Measurements from ENCODE around the gene HOXC6. TPM values are rescaled to one million over a fixed set of nuclear protein-coding genes. Genes with fewer than 3 reads are reported as not detected.

Gene HOXC6
- total RNA-seq, result not detected in 2 replicates
- polyA plus RNA-seq, result not detected in 2 replicates

DNA sequence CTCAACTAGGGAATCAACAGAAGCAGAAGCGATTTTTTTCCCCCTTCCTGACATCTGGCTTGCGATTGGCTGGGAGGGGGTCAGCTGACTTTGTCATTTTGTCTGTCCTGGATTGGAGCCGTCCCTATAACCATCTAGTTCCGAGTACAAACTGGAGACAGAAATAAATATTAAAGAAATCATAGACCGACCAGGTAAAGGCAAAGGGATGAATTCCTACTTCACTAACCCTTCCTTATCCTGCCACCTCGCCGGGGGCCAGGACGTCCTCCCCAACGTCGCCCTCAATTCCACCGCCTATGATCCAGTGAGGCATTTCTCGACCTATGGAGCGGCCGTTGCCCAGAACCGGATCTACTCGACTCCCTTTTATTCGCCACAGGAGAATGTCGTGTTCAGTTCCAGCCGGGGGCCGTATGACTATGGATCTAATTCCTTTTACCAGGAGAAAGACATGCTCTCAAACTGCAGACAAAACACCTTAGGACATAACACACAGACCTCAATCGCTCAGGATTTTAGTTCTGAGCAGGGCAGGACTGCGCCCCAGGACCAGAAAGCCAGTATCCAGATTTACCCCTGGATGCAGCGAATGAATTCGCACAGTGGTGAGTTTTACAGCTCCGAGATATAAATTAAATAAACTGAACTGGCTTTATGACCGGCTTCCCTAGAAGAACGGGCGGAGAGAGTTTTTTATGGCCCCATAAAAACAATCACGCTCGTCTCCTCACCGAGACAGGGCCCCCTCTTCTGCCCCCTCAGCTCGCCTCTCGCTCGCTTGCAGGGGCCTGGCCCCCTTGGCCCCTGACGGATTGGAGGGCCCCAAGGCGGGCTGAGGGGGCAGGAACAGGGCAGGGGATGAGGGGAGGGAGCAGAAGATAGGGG, at the start of gene HOXC6:
TSS of gene HOXC6 (plus strand) at position 127 of the 888 bp plus-strand sequence. CDS start at position 209, 82 bp downstream.
- Histone ChIP-seq H3K9me3 (ENCODE audit: low read depth) (no peaks in the 10 kb centered on the region), H3K36me3 (no peaks in the 10 kb centered on the region), H3K4me3 (no peak within 1 kb of the TSS), H3K27me3 (peaks cover 100% of the 10 kb centered on the region), H3K27ac (no peak within 1 kb of the TSS), H3K4me1 (ENCODE audit: low read depth) (peaks cover 2% of the 10 kb centered on the region)
- TF ChIP-seq, protein P1, sequence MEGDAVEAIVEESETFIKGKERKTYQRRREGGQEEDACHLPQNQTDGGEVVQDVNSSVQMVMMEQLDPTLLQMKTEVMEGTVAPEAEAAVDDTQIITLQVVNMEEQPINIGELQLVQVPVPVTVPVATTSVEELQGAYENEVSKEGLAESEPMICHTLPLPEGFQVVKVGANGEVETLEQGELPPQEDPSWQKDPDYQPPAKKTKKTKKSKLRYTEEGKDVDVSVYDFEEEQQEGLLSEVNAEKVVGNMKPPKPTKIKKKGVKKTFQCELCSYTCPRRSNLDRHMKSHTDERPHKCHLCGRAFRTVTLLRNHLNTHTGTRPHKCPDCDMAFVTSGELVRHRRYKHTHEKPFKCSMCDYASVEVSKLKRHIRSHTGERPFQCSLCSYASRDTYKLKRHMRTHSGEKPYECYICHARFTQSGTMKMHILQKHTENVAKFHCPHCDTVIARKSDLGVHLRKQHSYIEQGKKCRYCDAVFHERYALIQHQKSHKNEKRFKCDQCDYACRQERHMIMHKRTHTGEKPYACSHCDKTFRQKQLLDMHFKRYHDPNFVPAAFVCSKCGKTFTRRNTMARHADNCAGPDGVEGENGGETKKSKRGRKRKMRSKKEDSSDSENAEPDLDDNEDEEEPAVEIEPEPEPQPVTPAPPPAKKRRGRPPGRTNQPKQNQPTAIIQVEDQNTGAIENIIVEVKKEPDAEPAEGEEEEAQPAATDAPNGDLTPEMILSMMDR (IDR thresholded peaks at IDR 0.05; ENCODE audit: low read depth, low read length), result no peak
- no peak for DNase-seq (ENCODE audit: low read depth in 1 of 2, low spot score in 1 of 2)

DNA sequence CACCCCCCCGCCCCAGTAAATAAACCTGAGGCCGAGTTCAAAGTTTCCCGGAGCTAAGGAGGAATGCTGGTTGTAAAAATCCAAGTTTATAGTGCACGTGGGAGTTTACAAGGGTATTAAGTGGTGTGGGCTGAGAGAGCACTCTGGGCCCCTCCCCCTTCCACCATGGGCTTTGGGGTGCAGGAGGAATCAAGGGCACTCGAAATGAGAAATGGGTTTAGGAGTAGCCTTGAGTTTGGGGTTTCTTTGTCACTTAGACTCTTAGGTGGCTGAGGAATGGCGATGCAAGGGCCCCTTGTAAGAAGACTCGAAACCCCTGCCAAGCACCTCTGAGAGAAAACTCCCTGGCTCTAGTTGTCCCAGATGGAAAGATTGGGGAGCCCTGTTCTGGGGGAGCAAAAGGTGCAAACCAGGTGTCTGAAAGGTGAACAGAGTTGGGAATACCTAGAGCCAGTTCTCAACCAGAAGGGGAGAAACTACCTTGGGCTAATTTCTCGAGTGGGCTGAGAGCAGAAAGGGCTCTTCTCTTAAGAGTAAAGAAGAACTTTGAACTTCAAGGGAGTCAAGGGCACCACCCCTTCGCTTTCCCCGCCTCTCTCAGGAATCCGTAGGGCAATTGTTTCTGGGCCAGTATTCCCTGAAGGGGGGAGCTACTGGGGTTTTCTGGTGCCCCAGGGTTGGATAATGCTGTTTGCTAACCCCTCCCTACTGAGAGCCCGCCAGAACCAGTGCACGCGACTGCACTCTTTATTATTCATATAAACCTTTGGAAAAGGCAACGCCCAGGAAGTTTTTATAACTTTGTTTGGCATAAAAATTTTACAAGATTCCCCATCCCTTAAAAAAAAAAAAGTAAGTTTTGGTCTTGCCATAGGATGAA, 49.5 kb upstream of the HOXC6 start:
- peaks cover 100% of the 10 kb centered on the region for H3K27me3 ChIP-seq
- H3K9me3 ChIP-seq (ENCODE audit: low read depth), result no peaks in the 10 kb centered on the region
- no peak overlapping the region for H3K4me3 ChIP-seq
- H3K36me3 ChIP-seq, result no peaks in the 10 kb centered on the region
- no peak overlapping the region for H3K27ac ChIP-seq
- H3K4me1 ChIP-seq (ENCODE audit: low read depth), result peaks cover 4% of the 10 kb centered on the region
- TF ChIP-seq, protein P1 (IDR thresholded peaks at IDR 0.05; ENCODE audit: low read depth, low read length), result no peak
- DNase-seq (ENCODE audit: low read depth in 1 of 2, low spot score in 1 of 2), result no peak

DNA sequence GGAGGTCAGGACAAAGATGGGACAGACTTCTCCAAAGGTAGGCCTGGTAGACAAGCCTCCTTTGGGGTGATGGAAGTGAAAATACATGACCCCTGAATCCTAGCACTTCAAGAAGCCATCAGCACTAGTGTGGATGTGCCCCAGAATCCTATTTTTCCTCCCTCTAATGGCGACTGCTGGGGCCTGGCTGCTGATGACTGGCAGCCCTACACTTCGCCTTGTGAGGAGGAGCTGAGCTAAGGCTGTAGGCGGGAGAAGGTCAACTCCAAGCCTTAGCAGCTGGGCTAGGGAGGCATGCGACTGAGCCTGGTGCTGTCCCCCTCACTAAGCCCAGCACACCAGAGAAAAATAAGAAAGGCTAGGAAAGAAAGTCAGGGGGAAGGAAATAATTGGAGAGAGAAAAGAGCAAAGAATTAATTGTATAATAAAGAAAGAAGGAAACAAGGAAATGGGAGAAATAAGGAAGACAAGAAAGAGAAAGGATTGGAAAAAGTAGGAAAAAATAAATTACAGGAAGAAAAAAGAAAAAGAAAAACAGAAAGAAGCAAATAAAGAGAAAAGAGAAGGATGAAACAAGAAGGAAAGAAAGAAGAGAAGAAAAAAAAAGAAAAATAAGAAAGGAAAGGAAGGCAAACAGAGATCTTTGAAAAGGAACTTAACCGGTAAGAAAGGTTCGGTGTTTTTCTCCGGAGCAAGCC, 48.0 kb upstream of the HOXC6 start:
- H3K27me3 ChIP-seq, result peaks cover 100% of the 10 kb centered on the region
- no peaks in the 10 kb centered on the region for H3K36me3 ChIP-seq
- peaks cover 2% of the 10 kb centered on the region for H3K4me1 ChIP-seq (ENCODE audit: low read depth)
- H3K27ac ChIP-seq, result no peak overlapping the region
- DNase-seq (ENCODE audit: low read depth in 1 of 2, low spot score in 1 of 2), result no peak
- no peaks in the 10 kb centered on the region for H3K9me3 ChIP-seq (ENCODE audit: low read depth)
- TF ChIP-seq, protein P1 (IDR thresholded peaks at IDR 0.05; ENCODE audit: low read depth, low read length), result no peak
- H3K4me3 ChIP-seq, result no peak overlapping the region

DNA sequence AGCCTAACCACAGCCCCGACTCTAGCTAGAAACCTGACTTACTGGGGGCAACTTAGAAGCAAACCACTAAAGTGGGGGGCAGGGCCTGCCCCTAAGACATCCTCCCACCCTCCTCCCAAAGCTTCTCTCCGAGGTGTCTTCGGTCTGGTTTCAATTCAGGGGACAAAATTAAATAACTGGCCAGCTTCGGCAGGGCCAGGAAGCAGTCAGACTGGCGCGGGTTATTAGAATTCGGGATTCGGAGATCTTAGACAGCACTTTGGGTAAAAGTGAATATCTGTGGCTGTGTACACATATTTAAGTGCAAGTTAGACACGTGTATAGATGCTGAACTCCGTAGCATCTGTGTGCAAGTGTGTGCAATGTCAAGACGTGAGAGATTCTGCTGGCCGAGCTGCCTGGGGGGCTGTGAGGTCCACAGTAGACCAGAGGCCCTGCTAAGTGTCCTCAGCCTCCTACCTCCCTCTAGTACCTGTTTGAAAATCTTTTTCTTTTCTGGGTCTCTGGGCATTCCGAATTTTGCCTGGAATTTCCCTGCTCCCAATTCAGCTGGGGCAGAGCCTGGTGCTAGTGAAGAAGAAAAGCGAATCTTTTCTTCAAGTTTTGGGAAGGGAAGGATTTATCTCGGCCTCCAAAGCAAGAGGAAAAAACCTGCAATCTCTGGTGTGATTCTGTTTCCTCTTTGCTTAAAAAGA, 47.3 kb upstream of the HOXC6 start:
- Histone ChIP-seq H3K36me3 (no peaks in the 10 kb centered on the region), H3K9me3 (ENCODE audit: low read depth) (no peaks in the 10 kb centered on the region), H3K4me3 (no peak overlapping the region), H3K27me3 (peaks cover 100% of the 10 kb centered on the region), H3K4me1 (ENCODE audit: low read depth) (no peaks in the 10 kb centered on the region), H3K27ac (no peak overlapping the region)
- no peak for DNase-seq (ENCODE audit: low read depth in 1 of 2, low spot score in 1 of 2)
- TF ChIP-seq, protein P1 (IDR thresholded peaks at IDR 0.05; ENCODE audit: low read depth, low read length), result no peak

All from cardiac muscle cell (in vitro differentiated cells and primary cell).